GM19099 (cell line): ENCODE data around the gene PRORP.

Source experiments
- POLR2A ChIP-seq: IDR thresholded peaks from 3 replicates; pipeline ENCODE4 v1.6.1; 2011; ENCODE audit warnings: low read depth; ENCODE audit not compliant: insufficient read length; ENCODE audit errors: extremely low read depth

Gene PRORP

GRCh38 chr14:35158951-35159653, 36.8 kb downstream of the PRORP start:
- no peak for TF ChIP-seq POLR2A

DNA sequence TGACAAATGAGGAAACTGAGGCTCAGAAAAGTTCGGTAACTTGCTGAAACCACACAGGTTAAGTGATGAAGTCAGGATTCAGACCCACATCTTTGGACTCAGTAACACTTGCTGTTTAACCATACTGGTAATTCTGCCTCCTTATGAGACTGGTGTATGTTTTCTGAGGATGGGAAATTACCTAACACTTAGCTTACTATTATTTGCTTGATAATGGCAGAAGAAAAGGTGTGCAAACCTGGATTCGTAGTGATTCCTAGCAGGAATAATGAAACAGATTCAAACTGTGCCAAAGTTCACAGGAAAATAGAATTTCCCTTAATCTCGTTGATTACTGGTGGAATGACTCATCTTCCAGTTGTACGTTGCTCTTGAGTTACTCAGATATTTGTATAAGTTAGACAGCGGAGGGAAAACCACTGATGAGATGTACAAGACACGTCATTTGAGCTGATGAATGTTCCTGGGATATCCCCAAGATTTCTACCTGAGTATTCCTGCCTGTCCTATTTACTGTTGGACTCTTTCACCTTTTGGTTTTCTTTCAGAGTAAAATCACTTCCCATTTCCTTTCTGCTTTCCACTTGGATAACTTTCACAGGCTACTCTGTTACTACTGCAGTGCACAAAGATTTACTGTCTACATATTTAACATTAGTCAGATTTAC, 37.5 kb downstream of the PRORP start:
- no peak for TF ChIP-seq POLR2A

- no peak for TF ChIP-seq POLR2A
Observed at GRCh38 chr14:35161231-35161630, 38.9 kb downstream of the PRORP start.

- no peak for TF ChIP-seq POLR2A
Observed at GRCh38 chr14:35163384-35163783, 41.0 kb downstream of the PRORP start.

GRCh38 chr14:35164849-35165248, 42.5 kb downstream of the PRORP start:
- no peak for TF ChIP-seq POLR2A

DNA sequence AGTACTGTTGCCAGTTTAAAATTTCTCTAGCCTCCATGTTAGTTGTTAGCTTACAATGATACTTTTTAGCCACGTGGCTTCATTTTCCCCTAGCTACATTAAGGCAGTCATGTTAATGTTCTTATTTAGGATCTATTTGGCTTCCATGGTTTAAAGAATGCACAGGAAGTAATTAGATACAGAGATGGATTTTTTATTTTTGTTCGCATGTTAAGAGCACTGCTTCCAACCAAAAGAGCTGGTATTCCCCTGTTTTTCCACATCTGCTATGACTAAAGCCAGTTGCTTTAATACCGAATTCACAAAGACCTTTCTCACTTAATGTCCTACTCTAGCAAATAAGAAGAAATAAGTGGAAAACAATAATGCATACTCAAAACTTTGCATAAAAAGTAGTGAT, 45.1 kb downstream of the PRORP start:
- TF ChIP-seq POLR2A: no peak
